NCI-H2107 treated with DMSO at 0.1 percent for 48 hours (cell line): Measurements from ENCODE around the gene PRICKLE3.
A peak's percentile ranks its signal among the peaks of the same experiment; 100 is the strongest.
"Not testable (repeated sequence)": the region's sequence is repeated elsewhere in the genome, so short reads cannot be mapped to it uniquely, and the experiment has no call there.

Experiments
- DNase-seq: peaks from one replicate; lab custom pipeline; 2025; ENCODE audit not compliant: unreplicated experiment; lab: John Stamatoyannopoulos, UW

Gene PRICKLE3

DNA sequence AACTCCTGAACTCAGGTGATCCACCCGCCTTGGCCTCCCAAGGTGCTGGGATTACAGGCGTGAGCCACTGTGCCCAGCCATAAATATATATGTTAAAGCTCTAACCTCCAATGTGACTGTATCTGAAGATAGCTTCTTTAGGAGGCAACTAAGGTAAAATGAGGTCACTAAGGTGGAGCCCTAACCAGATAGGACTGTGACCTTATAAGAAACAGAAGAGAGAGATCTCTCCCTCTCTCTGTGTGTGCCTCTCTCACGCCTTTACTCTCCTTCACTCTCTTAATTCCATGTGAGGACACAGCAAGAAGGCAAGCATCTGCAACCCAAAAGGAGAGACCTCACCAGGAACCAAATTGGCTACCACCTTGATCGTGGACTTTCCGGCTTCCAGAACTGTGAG, 24.5 kb downstream of the PRICKLE3 start:
- DNase-seq: no peak

DNA sequence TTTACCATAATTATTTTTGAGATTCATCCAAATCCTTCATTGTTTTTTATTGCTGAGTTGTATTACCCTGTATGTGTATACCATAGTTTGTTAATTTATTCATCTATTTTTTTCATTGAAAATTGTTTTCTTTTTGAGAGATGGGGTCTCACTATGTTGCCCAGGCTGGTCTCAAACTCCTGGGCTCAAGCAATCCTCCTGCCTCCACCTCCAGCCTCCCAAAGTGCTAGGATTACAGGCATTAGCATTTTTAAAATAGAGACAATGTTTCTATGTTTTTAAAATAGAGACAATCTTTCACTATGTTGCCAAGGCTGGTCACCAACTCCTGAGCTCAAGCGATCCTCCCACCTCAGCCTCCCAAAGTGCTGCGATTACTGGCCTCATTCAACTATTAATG, 25.3 kb downstream of the PRICKLE3 start:
- DNase-seq: no peak

DNA sequence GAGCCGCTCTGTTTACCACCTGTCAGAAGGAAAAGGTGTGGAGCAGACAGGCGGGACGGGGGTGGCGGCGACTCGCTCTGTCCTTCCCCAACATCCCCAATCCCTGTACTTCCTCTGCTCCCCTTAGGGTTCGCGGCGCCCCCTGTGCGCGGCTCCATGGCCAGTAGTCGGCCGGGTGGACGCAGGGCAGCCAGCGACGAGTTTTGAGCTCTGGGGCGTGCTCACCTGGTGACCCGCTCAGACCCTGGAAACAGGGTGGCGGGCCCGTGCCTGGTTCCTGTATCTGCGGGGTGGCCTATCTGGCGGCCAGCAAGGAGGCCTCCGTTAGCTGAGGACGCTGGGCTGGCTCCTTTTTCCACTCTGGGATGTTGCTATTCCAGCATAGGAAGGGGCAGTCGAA, 29.0 kb downstream of the PRICKLE3 start:
- DNase-seq: no peak

DNA sequence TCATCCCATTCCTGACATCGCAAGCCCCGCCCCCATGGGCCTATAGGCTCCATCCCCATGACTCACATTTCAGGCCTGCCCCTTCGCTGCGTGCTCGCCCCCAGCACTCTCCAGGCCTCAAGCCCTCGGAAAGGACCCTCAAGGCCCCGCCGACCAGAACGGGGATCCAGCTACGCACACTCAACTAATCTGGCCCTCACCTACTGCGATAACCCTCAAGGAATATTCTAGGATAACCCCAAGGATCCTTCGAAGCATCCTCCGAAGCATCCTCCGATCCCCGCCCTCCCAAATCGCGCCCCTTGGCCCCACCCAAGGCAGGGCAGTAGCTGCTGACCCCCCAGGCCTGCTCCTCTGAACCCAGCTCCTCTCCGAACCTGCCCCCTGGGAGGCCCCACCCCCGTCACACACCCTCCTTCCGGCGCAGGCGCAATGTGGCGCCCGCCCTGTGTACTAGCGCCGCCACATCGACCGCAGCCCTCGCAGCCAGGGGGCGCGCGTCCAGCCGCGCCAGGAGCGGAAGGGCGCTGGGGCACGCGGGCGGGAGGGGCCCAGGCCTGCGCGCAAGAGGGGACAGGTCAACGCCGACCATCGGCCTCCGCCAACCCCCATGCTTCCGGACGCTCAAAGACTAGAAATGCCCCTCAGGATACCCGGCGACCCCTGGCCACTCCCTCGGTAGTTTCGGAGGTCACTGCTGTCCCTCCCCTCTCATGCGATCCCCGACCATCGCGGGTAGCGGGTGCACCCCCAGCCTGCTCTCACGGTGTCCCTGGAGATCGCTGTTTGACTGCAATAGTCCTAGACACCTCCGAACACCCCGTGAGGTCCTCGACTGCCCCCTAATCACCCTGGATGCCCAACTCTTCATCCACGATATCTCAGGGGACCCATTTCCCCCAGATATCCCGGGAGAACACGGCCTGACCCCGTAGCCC, 30.0 kb downstream of the PRICKLE3 start:
- DNase-seq: peak; percentile 86

DNA sequence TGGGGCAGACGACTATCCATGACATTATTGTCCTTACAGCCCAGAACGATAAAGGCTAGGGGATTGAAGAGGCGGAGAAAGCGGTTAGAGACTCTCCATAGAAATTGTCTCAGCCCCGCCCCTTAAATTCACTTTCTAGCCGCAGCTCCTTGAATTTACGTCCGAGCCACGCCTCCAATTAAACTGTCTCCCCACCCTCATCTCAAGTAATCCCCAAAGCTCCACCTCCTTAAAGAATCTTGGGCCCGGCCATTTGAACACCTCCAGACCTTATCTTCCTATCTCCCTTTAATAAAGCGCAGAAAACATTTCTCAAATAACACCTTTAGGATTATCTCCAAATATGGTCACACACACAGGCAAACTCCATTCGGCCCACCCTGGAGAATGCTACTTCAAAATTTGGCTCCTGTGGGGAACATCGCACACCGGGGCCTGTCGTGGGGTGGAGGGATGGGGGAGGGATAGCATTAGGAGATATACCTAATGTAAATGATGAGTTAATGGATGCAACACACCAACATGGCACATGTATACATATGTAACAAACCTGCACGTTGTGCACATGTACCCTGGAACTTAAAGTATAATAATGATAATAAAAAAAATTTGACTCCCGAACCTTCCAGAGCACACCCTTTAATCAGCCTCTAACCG, 30.8 kb downstream of the PRICKLE3 start:
- peak; percentile 64 for DNase-seq

DNA sequence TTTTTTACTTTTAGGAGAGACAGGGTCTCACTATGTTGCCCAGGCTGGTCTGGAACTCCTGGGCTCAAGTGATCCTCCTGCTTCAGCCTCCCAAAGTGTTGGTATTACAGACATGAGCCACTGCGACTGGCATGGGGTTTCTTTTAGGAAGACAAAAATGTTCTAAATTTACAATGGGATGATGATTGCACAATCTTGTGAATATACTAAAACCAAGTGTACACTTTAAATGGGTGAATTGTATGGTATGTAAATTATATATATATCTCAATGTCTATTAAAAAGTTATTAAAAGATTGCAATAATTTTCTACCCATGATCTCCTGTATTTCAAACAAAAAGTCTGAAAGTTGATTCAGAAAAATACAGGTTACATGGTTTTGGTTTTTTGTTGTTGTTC, 32.7 kb downstream of the PRICKLE3 start:
- DNase-seq: no peak

DNA sequence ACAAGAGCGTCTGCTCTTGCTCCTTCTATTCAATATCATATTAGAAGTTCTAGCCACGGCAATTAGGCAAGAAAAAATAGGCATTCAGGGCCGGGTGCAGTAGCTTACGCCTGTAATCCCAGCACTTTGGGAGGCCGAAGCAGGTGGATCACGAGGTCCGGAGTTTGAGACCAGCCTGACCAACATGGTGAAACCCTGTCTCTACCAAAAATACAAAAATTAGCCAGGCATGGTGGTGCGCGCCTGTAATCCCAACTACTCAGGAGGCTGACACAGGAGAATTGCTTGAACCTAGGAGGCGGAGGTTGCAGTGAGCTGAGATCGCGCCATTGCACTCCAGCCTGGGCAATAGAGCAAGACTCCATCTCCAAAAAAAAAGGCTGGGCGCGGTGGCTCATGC, 36.9 kb downstream of the PRICKLE3 start:
- not testable (repeated sequence) for DNase-seq

DNA sequence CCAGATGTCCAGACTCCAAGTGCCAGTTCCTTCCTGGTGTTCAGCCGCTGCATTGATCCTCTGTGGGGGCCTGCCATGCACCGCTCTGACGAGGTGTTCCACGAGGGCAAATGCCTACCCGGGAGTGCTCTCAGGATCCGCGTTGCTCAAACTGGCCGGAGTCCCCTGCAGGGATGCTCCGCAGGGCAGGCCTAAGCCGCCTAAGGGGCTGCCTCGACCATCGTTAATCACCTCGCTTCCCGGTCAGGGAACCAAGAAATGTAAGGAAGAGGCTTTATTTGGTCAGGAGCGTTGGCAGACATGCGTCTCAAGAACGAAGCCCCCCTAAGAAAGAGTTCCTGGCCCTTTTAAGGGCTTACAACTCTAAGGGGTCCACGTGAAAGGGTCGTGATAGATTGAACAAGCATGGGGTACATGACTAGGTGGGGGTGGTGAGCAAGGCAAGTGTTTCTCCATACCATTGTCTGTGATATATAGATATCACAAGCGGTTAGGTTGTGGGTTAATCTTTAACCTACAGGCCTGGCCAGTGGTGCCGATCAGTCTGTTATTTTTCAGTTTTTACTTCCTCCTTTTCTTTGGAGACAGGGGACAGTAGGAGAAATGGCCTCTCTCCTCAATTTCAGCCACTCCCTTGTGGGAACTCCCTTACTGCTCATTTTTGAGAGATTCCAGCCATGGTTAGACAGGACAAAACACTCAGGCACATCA, 37.6 kb downstream of the PRICKLE3 start:
- DNase-seq: not testable (repeated sequence)

DNA sequence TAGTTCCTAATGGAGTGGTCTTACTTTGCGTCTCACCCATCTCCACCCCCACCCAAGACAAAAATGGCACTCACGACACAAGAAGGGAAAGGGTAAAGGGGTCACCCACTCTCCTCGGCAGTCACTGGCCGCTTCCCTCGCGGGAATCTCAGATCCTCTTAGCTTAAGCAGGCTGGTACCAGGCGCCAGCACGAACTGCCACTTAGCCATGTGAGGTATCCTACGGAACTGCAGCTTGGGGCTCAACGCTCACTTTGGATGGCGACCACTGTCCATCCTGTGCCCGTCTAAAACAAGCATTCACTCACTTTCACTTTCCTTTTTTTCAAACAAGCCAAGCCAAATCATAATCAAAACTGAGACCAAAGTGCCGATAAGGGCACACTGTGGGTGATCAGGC, 38.2 kb downstream of the PRICKLE3 start:
- DNase-seq: no peak

DNA sequence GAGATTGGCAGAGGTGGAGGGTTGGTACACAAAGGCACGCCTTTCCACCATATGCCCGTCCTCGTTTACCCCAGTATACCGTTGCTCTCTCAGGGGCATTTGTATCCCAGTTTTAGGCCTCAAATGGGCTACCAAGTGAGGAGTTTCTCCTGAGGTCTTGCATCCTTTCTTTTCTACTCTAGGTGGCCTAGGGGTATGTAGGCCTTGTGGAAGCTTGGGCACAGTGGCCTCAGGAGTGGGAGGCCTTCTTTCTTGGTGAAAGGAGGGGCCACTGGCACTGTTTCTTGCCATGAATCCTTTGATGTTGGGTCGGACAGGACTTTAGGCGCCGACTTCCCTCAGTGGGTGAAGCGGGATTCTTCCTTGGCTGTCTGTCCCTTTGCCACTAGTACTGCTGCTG, 38.9 kb downstream of the PRICKLE3 start:
- DNase-seq: no peak

DNA sequence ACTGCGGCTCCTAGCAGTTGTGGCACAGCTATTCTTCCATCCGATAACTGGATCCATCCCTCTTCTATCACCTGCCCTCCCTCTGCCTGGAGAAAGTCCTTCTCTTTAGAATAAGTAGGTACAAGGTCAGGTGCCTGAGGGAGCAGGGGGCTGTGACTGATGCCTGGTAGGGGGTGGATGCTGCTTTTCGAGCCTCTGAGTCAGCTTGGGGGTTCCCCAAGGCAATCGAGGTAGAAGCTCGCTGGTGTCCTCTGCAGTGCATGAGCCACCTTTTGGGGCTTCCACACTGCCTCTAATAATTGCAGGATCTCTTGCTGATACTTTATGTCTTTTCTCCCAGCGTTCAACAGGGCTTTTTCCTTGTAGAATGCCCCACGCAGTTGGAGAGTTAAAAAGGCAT, 43.0 kb downstream of the PRICKLE3 start:
- DNase-seq: not testable (repeated sequence)

DNA sequence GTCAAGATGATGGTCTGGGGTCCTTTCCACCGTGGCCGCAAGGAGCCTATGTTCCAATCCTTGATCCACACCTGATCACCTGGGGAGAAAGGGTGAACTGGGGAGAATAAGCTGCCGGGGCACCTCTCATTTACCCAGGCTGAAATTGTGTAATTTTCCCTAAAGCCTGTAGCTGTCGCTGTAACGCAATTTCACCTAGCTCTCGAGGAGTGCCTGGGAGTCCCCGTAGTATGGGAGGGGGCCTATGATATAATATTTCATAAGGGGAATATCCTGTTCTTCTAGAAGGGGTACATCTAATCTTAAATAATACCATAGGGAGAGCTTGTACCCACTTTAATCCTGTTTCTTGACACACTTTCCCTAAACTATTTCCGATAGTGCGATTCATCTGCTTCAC, 43.9 kb downstream of the PRICKLE3 start:
- not testable (repeated sequence) for DNase-seq

DNA sequence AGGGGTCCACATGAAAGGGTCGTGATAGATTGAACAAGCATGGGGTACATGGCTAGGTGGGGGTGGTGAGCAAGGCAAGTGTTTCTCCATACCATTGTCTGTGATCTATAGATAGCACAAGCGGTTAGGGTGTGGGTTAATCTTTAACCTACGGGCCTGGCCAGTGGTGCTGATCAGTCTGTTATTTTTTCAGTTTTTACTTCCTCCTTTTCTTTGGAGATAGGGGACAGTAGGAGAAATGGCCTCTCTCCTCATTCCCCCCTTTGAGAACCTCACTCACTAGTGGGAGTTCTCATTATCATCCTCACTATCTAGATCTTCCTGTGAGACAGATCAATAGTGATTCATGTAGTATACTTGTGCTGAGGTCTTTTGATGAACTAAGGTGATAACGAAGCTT, 46.5 kb downstream of the PRICKLE3 start:
- DNase-seq: no peak

DNA sequence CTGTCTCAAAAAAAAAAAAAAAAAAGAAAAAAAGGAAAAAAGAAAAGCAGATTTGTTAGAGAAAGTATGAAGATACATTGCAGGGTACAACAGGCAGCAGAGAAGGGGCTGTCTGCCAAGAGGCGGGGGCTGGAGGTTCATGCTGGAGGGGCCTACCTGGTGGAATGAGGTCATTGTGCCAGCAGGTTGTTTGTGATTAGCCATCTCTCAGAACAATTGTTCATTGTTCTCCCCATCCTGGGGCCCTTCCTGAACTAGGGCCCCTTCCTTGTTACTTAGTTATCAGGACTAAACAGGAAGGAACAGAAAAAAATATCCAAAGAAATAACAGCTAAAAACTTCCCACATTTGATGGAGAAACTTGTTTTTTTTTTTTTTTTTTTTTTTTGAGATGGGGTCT, 48.7 kb downstream of the PRICKLE3 start:
- no peak for DNase-seq

DNA sequence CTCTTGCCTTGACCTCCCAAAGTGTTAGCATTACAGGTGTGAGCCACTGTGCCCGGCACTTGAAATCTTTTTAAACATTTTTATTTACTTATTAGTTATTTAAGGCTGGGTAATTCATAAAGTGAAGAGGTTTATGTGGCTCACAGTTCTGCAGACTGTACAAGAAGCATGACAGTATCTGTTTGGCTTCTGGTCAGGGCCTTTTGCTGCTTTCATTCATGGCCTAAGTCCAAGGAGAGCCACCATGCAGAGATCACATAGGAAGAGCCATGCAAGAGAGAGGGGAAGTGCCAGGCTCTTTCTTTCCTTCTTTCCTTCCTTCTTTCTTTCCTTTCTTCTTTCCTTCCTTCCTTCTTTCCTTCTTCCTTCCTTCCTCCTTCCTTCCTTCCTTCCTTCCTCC, 52.4 kb downstream of the PRICKLE3 start:
- DNase-seq: no peak

DNA sequence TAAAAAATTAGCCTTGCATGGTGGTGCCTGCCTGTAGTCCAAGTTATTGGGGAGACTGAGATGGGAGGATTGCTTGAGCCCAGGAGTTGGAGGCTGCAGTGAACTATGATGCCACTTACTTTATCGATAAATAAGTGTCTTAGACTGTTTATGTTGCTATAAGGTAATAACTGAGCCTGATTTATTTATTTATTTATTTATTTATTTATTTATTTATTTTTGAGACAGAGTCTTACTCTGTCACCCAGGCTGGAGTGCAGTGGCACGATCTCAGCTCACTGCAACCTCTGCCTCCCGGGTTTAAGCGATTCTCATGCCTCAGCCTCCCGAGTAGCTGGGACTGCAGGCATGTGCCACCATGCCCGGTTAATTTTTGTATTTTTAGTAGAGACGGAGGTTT, 53.9 kb downstream of the PRICKLE3 start:
- not testable (repeated sequence) for DNase-seq

DNA sequence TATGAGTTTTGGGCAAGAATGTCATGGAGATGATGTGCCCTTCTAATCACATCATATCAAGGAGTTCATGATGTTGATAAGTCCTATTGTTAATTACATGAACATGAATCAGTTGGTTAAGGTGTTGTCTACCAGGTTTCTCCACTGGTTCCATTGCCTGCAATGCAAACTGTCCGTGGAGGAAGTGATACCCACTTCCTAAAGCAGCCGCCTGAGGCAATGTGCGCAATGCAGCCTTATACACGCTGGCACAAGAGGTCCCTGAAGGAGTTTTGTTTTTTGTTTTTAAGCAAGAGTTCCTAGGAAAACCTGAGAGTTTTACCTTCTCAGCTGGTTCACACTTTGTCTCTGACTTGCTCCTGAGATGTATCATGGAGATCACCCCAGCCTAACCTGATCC, 56.7 kb downstream of the PRICKLE3 start:
- DNase-seq: no peak

DNA sequence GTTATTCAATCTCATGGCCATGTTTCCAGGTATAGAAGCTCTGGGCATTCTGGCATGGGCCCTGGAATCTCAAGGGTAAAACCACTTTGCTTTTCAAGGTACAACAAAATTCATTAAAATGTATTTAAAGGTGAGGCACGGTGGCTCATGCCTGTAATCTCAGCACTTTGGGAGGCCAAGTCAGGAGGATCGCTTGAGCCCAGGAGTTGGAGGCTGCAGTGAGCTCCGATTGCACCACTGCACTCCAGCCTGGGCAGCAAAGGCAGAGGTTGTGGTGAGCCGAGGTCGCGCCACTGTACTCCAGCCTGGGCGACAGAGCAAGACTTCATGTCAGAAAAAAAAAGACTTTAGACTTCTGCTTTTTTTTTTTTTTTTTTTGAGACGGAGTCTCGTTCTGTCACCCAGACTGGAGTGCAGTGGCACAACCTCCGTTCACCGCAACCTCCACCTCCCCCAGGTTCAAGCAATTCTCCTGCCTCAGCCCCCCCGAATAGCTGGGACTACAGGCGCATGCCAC, 58.4 kb downstream of the PRICKLE3 start:
- not testable (repeated sequence) for DNase-seq
